Neural progenitor cell (in vitro differentiated cells): ENCODE data around the gene CTAGE6.
"Not testable (repeated sequence)": the region's sequence is repeated elsewhere in the genome, so short reads cannot be mapped to it uniquely, and the experiment has no call there.

Experiments used
- EZH2 ChIP-seq: fragments of 200-600 bp; sonication (generic); IDR thresholded peaks from 2 replicates; pipeline ENCODE4 v1.6.1; 2017; ENCODE audit warnings: antibody characterized with exemption, mild to moderate bottlenecking, moderate library complexity
- EZH2phosphoT487 ChIP-seq: fragments of 200-600 bp; sonication (generic); IDR thresholded peaks from 2 replicates; pipeline ENCODE4 v1.6.1; 2017; ENCODE audit warnings: antibody characterized with exemption
- TF ChIP-seq, protein P1 (sequence below): fragments of 200-600 bp; sonication (generic); IDR thresholded peaks from 2 replicates; pipeline ENCODE4 v1.5.1; 2017; ENCODE audit warnings: antibody characterized with exemption, mild to moderate bottlenecking

- TF ChIP-seq, protein P1, sequence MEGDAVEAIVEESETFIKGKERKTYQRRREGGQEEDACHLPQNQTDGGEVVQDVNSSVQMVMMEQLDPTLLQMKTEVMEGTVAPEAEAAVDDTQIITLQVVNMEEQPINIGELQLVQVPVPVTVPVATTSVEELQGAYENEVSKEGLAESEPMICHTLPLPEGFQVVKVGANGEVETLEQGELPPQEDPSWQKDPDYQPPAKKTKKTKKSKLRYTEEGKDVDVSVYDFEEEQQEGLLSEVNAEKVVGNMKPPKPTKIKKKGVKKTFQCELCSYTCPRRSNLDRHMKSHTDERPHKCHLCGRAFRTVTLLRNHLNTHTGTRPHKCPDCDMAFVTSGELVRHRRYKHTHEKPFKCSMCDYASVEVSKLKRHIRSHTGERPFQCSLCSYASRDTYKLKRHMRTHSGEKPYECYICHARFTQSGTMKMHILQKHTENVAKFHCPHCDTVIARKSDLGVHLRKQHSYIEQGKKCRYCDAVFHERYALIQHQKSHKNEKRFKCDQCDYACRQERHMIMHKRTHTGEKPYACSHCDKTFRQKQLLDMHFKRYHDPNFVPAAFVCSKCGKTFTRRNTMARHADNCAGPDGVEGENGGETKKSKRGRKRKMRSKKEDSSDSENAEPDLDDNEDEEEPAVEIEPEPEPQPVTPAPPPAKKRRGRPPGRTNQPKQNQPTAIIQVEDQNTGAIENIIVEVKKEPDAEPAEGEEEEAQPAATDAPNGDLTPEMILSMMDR = not testable (repeated sequence)
- not testable (repeated sequence) for TF ChIP-seq EZH2, EZH2phosphoT487
Observed at GRCh38 chr7:143779591-143779990, 22.1 kb upstream of the CTAGE6 start.
